ENCODE measurements around the gene KRTAP13-2.

Gene KRTAP13-2

DNA sequence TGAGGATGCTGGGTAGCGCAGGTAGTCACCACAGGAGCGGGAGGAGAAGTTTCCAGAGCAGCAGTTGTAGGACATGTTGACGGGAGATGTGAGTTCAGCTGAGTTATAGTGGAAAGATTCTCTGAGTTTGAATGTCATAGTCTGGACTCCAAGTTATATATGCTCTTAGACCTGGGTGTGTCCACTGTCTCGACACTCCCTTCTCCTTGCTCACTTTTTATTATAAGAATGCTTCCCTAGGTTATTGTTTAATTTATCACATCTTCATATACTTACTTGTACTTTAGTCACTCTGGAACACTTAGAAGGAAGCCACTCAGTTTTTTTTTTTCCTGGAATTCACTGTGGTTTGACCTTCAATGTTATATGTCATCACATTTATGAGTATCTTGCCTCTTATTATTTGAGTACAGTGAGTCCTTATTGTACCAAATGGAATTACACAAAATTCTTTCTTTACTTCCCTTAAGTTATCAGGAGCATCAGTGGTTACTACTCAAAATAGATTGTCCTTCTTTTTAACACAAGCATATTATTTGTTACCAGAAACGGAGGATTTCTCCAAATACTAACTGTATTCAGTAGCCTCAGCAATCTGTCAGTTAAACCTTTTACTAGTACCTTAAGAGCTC is at the start of gene KRTAP13-2:
Gene KRTAP13-2, minus strand, starts transcription at position 133 of the 632 bp plus-strand sequence. Its CDS starts 58 bp downstream, at position 75.
- no peaks in the 10 kb centered on the region for H3K4me1 Mint-ChIP-seq (ENCODE audit: low read depth)
- H3K27me3 Mint-ChIP-seq: no peaks in the 10 kb centered on the region

GRCh38 chr21:30415993-30416392 is 43.9 kb upstream of the KRTAP13-2 start:
- H3K4me3 Mint-ChIP-seq: no peak overlapping the region
- H3K9me3 Mint-ChIP-seq: no peaks in the 10 kb centered on the region
- H3K36me3 Mint-ChIP-seq (ENCODE audit: low read depth): no peaks in the 10 kb centered on the region
- no peaks in the 10 kb centered on the region for H3K4me1 Mint-ChIP-seq (ENCODE audit: low read depth)
- H3K27me3 Mint-ChIP-seq: no peaks in the 10 kb centered on the region
- no peak overlapping the region for H3K27ac Mint-ChIP-seq

More for the DNA sequence above, at the start of gene KRTAP13-2:
- Mint-ChIP-seq H3K4me3 (no peak within 1 kb of the TSS), H3K9me3 (no peaks in the 10 kb centered on the region), H3K27ac (no peak within 1 kb of the TSS), H3K36me3 (ENCODE audit: low read depth) (no peaks in the 10 kb centered on the region)

- no peaks in the 10 kb centered on the region for H3K36me3 Mint-ChIP-seq (ENCODE audit: low read depth)
- peaks cover 5% of the 10 kb centered on the region for H3K27me3 Mint-ChIP-seq
- H3K4me3 Mint-ChIP-seq: no peak overlapping the region
- H3K27ac Mint-ChIP-seq: no peak overlapping the region
- peaks cover 12% of the 10 kb centered on the region for H3K9me3 Mint-ChIP-seq
- no peaks in the 10 kb centered on the region for H3K4me1 Mint-ChIP-seq (ENCODE audit: low read depth)
Observed at GRCh38 chr21:30408782-30409494, 36.9 kb upstream of the KRTAP13-2 start.

DNA sequence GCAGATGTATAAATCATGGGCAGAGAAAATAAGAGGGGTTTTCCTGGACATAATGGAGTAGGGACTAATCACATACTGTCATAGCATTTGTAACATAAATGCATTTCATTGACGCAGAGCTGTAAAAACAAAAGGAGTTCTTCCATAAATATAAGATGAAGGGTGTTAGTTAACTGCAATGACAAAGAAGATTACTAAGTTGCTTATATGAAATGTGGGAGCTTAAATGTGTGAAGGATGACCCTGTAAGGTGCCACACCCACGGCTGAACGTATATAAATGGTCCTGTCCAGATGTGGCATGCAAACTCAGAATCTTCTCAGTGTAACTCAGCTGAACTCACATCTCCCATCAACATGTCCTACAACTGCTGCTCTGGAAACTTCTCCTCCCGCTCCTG is 23.7 kb upstream of the KRTAP13-2 start, which contains the start of gene KRTAP13-1:
Gene KRTAP13-1, plus strand, starts transcription at position 301 of the 400 bp plus-strand sequence. Its CDS starts 56 bp downstream, at position 357.
- Mint-ChIP-seq H3K36me3 (ENCODE audit: low read depth) (no peaks in the 10 kb centered on the region), H3K4me3 (no peak within 1 kb of the TSS), H3K9me3 (no peaks in the 10 kb centered on the region), H3K4me1 (ENCODE audit: low read depth) (no peaks in the 10 kb centered on the region), H3K27ac (no peak within 1 kb of the TSS), H3K27me3 (peaks cover 4% of the 10 kb centered on the region)

- Mint-ChIP-seq H3K4me3 (no peak overlapping the region), H3K27me3 (no peaks in the 10 kb centered on the region), H3K9me3 (peaks cover 4% of the 10 kb centered on the region), H3K36me3 (ENCODE audit: low read depth) (no peaks in the 10 kb centered on the region), H3K27ac (no peak overlapping the region), H3K4me1 (ENCODE audit: low read depth) (no peaks in the 10 kb centered on the region)
Observed at GRCh38 chr21:30391492-30392025, 19.5 kb upstream of the KRTAP13-2 start.

DNA sequence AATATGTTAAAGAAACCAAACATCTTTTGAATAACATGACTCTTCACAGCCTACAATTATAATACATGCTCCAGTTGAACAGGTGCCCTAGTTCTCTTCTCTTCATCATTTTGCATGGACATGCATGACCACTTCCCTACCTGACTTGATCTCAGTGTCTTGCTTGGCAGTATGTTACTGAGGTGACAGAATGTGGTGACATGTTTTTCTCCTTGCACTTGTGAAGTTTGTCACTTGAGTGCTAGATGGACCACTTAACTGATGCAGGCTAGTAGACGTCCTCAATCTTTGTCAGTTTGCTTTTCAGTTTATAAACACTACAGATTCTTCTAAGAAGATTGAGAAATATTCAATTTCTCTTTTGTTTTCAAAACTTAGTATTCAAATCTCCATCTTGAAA is 10.1 kb upstream of the KRTAP13-2 start:
- no peak overlapping the region for H3K27ac Mint-ChIP-seq
- H3K4me1 Mint-ChIP-seq (ENCODE audit: low read depth): no peaks in the 10 kb centered on the region
- peaks cover 3% of the 10 kb centered on the region for H3K27me3 Mint-ChIP-seq

GRCh38 chr21:30355906-30356305 is 16.2 kb downstream of the KRTAP13-2 start:
- no peaks in the 10 kb centered on the region for H3K4me1 Mint-ChIP-seq (ENCODE audit: low read depth)
- no peaks in the 10 kb centered on the region for H3K27me3 Mint-ChIP-seq
- no peaks in the 10 kb centered on the region for H3K9me3 Mint-ChIP-seq
- no peak overlapping the region for H3K27ac Mint-ChIP-seq
- no peaks in the 10 kb centered on the region for H3K36me3 Mint-ChIP-seq (ENCODE audit: low read depth)
- H3K4me3 Mint-ChIP-seq: no peak overlapping the region

More for the DNA sequence above, 10.1 kb upstream of the KRTAP13-2 start:
- H3K9me3 Mint-ChIP-seq: no peaks in the 10 kb centered on the region
- H3K36me3 Mint-ChIP-seq (ENCODE audit: low read depth): no peaks in the 10 kb centered on the region
- H3K4me3 Mint-ChIP-seq: no peak overlapping the region

- no peaks in the 10 kb centered on the region for H3K9me3 Mint-ChIP-seq
- H3K27ac Mint-ChIP-seq: no peak overlapping the region
- no peaks in the 10 kb centered on the region for H3K27me3 Mint-ChIP-seq
- no peak overlapping the region for H3K4me3 Mint-ChIP-seq
- no peaks in the 10 kb centered on the region for H3K36me3 Mint-ChIP-seq (ENCODE audit: low read depth)
- no peaks in the 10 kb centered on the region for H3K4me1 Mint-ChIP-seq (ENCODE audit: low read depth)
Observed at GRCh38 chr21:30354308-30355005, 17.6 kb downstream of the KRTAP13-2 start.

DNA sequence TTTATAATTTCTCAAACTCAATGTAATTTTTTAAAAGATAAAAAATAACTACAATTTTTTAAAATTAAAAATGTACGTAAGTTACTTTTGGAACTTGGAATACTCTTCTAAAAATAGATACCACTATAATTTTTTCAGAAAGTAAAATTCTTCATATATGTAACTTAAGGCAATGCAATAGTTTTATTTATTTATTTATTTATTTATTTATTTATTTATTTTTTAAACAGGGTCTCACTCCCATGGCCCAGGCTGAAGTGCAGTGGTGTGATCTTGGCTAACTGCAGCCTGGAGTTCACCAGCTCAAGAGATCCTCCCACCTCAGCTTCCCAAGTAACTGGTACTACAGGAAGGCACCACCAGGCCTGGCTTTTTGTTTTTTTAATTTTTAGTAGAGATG is 20.5 kb downstream of the KRTAP13-2 start:
- Mint-ChIP-seq H3K4me3 (no peak overlapping the region), H3K9me3 (no peaks in the 10 kb centered on the region), H3K27ac (no peak overlapping the region), H3K27me3 (no peaks in the 10 kb centered on the region), H3K36me3 (ENCODE audit: low read depth) (no peaks in the 10 kb centered on the region), H3K4me1 (ENCODE audit: low read depth) (no peaks in the 10 kb centered on the region)

DNA sequence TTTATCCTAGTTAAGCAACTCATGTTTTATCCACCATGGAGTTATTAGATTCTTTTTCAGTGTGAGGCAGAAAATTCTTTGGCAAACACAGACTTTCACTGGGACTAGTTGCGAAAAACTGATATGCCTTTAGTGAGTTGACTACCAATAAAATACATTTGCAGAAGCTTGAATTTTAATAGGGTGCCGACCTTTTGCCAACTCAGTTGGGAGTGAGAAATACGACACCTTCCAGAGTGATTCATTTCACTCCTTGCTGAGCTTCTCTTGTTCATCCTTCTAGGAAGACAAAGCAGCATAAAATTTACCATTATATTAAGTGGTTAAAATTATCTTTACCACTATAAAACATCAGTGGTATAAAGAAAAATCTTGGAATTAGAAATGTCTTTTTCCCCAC is 22.5 kb downstream of the KRTAP13-2 start:
- no peak overlapping the region for H3K4me3 Mint-ChIP-seq

GRCh38 chr21:30348506-30348905 is 23.6 kb downstream of the KRTAP13-2 start, which contains the start of gene KRTAP23-1:
Gene KRTAP23-1 (minus strand): TSS chr21:30348606. CDS start chr21:30348606, 0 bp downstream.
- H3K27ac Mint-ChIP-seq: no peak within 1 kb of the TSS
- no peaks in the 10 kb centered on the region for H3K9me3 Mint-ChIP-seq
- no peak within 1 kb of the TSS for H3K4me3 Mint-ChIP-seq
- no peaks in the 10 kb centered on the region for H3K27me3 Mint-ChIP-seq
- H3K36me3 Mint-ChIP-seq (ENCODE audit: low read depth): no peaks in the 10 kb centered on the region
- H3K4me1 Mint-ChIP-seq (ENCODE audit: low read depth): no peaks in the 10 kb centered on the region

More for the DNA sequence above, 22.5 kb downstream of the KRTAP13-2 start:
- H3K27me3 Mint-ChIP-seq: no peaks in the 10 kb centered on the region
- H3K36me3 Mint-ChIP-seq (ENCODE audit: low read depth): no peaks in the 10 kb centered on the region
- no peaks in the 10 kb centered on the region for H3K4me1 Mint-ChIP-seq (ENCODE audit: low read depth)
- no peaks in the 10 kb centered on the region for H3K9me3 Mint-ChIP-seq
- no peak overlapping the region for H3K27ac Mint-ChIP-seq

DNA sequence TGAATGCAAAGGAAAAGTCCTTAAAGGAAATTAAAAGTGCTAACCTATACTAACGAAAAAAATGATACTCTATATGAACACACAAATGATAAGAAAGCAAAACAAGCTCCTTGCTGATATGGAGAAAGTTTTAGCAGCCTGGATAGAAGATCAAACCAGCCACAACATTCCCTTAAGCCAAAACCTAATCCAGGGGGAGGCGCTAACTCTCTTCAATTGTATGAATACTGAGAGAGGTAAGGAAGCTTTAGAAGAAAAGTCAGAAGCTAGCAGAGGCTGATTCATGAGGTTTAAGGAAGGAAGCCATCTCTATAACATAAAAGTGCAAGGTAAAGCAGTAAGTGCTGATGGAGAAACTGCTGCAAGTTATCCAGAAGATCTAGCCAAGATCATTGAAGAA is 27.1 kb downstream of the KRTAP13-2 start:
- no peaks in the 10 kb centered on the region for H3K4me1 Mint-ChIP-seq (ENCODE audit: low read depth)
- H3K27ac Mint-ChIP-seq: no peak overlapping the region
- H3K27me3 Mint-ChIP-seq: no peaks in the 10 kb centered on the region
- H3K4me3 Mint-ChIP-seq: no peak overlapping the region
- H3K9me3 Mint-ChIP-seq: no peaks in the 10 kb centered on the region
- H3K36me3 Mint-ChIP-seq (ENCODE audit: low read depth): no peaks in the 10 kb centered on the region

DNA sequence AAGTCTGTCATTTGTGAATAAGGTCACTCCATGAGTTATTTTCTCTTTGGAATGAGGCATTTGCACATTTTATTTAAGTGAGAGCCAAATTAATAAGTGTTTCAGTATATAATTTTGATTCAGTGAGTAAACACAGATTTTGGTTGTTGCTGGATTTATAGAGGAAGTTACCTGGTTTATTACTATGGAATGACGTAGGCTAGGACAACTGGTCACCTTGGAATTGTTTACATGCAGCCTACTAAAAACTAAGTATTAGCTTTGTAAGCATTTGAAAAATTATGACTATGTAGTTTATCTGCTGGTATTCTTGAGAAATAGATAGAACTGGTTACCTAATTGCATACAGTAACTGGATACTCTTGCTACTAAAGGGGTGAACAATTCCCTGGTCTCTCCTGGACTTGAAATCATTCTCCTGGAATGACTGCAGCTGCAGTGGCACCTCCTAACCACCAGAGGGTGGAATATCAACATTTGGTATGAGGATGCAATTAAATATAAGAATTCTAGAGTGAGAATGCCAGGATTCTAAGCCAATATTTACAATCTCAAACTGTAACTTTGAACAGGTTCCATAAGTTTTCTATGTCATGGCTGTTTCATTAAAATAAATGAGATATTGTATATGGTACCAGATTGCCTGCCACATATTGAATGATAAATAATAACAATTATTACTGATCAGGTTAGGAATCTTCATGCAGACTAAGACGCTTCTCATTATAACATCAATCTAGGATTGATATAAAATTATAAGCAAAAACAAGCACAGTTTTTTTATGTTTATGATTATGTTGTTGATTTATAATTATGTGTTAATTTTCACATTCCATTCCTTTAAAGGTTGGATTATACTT is 31.1 kb downstream of the KRTAP13-2 start:
- Mint-ChIP-seq H3K4me1 (ENCODE audit: low read depth) (no peaks in the 10 kb centered on the region), H3K4me3 (no peak overlapping the region), H3K36me3 (ENCODE audit: low read depth) (no peaks in the 10 kb centered on the region), H3K27ac (no peak overlapping the region), H3K9me3 (no peaks in the 10 kb centered on the region), H3K27me3 (no peaks in the 10 kb centered on the region)

GRCh38 chr21:30338717-30339116 is 33.4 kb downstream of the KRTAP13-2 start:
- Mint-ChIP-seq H3K9me3 (no peaks in the 10 kb centered on the region), H3K4me1 (ENCODE audit: low read depth) (no peaks in the 10 kb centered on the region), H3K27ac (no peak overlapping the region), H3K27me3 (no peaks in the 10 kb centered on the region), H3K4me3 (no peak overlapping the region), H3K36me3 (ENCODE audit: low read depth) (no peaks in the 10 kb centered on the region)
